Measurements from ENCODE around the gene ENPP1. TPM values are rescaled to one million over a fixed set of nuclear protein-coding genes. Genes with fewer than 3 reads are reported as not detected.

ENPP1 gene
- total RNA-seq, 2 experiments from 2014 or later = 0.34 TPM; not detected in 1

DNA sequence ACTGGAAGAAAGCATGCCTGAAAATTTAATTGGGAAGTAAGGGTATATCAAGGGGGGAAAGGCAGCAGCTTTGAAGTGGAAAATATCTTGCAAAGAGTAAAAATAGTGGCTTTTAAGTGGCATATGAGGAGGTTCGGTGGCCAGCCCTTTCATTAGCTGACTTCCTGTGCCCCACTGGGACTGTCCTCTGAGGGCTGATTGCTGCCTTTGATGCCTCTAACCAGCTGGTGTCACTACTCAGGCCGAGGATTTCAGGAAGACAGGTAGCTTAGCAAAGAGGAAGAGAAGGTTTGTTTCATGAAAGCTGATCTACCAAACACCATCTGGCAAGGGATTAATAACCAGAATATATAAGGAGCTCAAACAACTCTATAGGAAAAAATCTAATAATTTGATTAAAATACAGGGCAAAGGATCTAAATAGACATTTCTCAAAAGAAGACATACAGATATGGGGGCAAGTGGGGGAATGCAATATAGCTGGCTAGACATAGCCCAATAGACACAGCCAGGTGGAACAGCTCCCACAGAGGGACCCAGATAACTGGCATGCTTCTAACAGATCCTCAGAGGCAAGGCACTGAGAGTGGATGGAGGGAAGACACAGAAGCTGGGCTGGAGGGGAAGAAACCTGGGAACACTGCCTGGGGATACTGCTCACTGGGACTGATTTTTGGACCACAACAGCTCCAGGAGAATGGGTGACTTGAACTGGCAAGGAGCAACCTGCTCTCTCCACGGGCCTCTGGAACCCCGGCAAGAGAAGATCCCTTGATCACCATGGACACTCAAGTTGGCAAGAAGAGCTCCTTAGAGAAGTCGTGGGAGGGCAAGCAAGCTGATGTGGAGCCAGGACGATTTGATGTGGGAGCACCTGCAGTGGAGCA is 110.2 kb downstream of the ENPP1 start:
- peak; percentile 80 for DNase-seq (ENCODE audit: low spot score)
- ChIA-PET CTCF (ENCODE audit: unreplicated experiment) (interaction anchor here (0.7 to 1.0 kb wide), 2 partner anchors 10 kb away, joined by 3 read pairs; no protein-coding TSS in a partner anchor), POLR2A (interaction anchor here (0.5 to 1.3 kb wide), 10 partner anchors 10 to 842 kb away, joined by 3 read pairs; partner anchors contain the start of gene STX7)
- H3K9me3 ChIP-seq (ENCODE audit: low read length) = peaks cover 20% of the 10 kb centered on the region
- H2AFZ ChIP-seq (ENCODE audit: low read length) = peak overlapping the region; percentile 82
- H3K27ac ChIP-seq (ENCODE audit: low read depth, low read length, poor library complexity, severe bottlenecking) = peak overlapping the region; percentile 62
- H4K20me1 ChIP-seq (ENCODE audit: insufficient read depth, low read length) = no peaks in the 10 kb centered on the region
- intact Hi-C loops (cut with micrococcal nuclease; ENCODE audit: unreplicated experiment) = loop anchor here (5.0 to 10.0 kb wide), 4 partner anchors 564 to 897 kb away; partner anchors contain the start of genes RPS12 and STX7
- no peaks in the 10 kb centered on the region for H3K79me2 ChIP-seq (ENCODE audit: insufficient read depth, low read depth, low read length)
- no peaks in the 10 kb centered on the region for H3K9me2 ChIP-seq (ENCODE audit: insufficient read depth, low read length)
- peak overlapping the region; percentile 59 for H3K4me2 ChIP-seq (ENCODE audit: low read length)
- peaks cover 4% of the 10 kb centered on the region; the same call in 1 of the 2 replicates for H3K36me3 ChIP-seq (ENCODE audit: insufficient read depth, low read length)
- no TSS peak for BruUV-seq (replicated peaks)
- H3K4me1 ChIP-seq (ENCODE audit: insufficient read depth, low read length, poor library complexity, severe bottlenecking) = peaks cover 19% of the 10 kb centered on the region
- peak overlapping the region; percentile 14 for H3K4me3 ChIP-seq (ENCODE audit: low read depth, low read length, poor library complexity, severe bottlenecking)
- TF ChIP-seq, protein P1, sequence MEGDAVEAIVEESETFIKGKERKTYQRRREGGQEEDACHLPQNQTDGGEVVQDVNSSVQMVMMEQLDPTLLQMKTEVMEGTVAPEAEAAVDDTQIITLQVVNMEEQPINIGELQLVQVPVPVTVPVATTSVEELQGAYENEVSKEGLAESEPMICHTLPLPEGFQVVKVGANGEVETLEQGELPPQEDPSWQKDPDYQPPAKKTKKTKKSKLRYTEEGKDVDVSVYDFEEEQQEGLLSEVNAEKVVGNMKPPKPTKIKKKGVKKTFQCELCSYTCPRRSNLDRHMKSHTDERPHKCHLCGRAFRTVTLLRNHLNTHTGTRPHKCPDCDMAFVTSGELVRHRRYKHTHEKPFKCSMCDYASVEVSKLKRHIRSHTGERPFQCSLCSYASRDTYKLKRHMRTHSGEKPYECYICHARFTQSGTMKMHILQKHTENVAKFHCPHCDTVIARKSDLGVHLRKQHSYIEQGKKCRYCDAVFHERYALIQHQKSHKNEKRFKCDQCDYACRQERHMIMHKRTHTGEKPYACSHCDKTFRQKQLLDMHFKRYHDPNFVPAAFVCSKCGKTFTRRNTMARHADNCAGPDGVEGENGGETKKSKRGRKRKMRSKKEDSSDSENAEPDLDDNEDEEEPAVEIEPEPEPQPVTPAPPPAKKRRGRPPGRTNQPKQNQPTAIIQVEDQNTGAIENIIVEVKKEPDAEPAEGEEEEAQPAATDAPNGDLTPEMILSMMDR (conservative IDR thresholded peaks at IDR 0.05; ENCODE audit: low read length) = peak; percentile 34; the same call in 1 of the 2 replicates
- TF ChIP-seq EZH2phosphoT487 (IDR thresholded peaks at IDR 0.05; ENCODE audit: borderline replicate concordance, low read depth, low read length) = no peak

DNA sequence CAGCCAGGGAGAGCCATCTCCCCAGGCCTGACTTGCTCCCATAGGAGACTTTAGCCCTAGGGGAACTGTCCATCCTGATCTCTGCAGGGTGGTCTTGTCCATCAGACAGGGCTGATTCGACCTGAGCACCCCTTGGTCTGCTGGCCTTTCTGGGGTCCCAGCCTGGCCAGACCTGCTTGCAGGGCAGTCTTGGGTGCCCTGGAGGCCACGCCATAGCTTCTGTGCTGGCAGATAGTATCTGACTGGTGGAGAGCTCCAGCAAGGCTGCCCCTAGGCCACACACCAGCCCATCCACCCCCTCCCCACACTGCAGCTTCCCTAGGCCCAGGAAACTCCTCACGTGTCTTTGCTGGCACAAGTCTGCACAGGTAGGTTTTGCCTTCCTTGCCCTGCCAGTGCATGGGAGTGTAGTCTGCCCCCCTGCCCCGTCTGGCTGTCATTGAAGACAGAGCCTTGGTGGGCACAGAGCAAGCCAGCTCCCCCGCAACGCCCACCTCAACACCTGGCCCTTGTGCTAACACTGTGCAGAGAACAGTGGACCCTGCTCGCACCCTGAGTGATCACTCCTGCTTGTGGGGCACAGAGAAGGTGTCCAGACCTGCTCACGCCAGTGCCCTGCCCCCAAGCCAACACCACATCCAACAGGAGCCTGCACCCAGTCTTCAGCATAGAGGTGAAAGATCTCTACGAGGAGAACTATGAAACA is 111.0 kb downstream of the ENPP1 start:
- intact Hi-C loops (cut with micrococcal nuclease; ENCODE audit: unreplicated experiment) = loop anchor here (5.0 to 10.0 kb wide), 4 partner anchors 563 to 896 kb away; partner anchors contain the start of genes RPS12 and STX7
- Histone ChIP-seq H3K9me3 (ENCODE audit: low read length) (peaks cover 28% of the 10 kb centered on the region), H3K27ac (ENCODE audit: low read depth, low read length, poor library complexity, severe bottlenecking) (no peak overlapping the region), H3K79me2 (ENCODE audit: insufficient read depth, low read depth, low read length) (no peaks in the 10 kb centered on the region), H3K4me1 (ENCODE audit: insufficient read depth, low read length, poor library complexity, severe bottlenecking) (peaks cover 19% of the 10 kb centered on the region), H3K9me2 (ENCODE audit: insufficient read depth, low read length) (no peaks in the 10 kb centered on the region), H2AFZ (ENCODE audit: low read length) (peak overlapping the region; percentile 82; the same call in 1 of the 2 replicates), H3K4me2 (ENCODE audit: low read length) (no peak overlapping the region), H3K4me3 (ENCODE audit: low read depth, low read length, poor library complexity, severe bottlenecking) (no peak overlapping the region), H3K36me3 (ENCODE audit: insufficient read depth, low read length) (peaks cover 4% of the 10 kb centered on the region; the same call in 1 of the 2 replicates), H4K20me1 (ENCODE audit: insufficient read depth, low read length) (no peaks in the 10 kb centered on the region)
- no peak for TF ChIP-seq EZH2phosphoT487 (IDR thresholded peaks at IDR 0.05; ENCODE audit: borderline replicate concordance, low read depth, low read length)
- TF ChIP-seq, protein P1 (conservative IDR thresholded peaks at IDR 0.05; ENCODE audit: low read length) = no peak
- ChIA-PET POLR2A (interaction anchor here (0.6 to 1.0 kb wide), 6 partner anchors 9 to 841 kb away, joined by 3 read pairs; no protein-coding TSS in a partner anchor), CTCF (ENCODE audit: unreplicated experiment) (interaction anchor here (0.7 kb wide), 1 partner anchor 9 kb away, joined by 3 read pairs; no protein-coding TSS in a partner anchor)
- DNase-seq (ENCODE audit: low spot score) = no peak
- BruUV-seq (replicated peaks) = no TSS peak

Data from OCI-LY7 (cell line).